HG03196 (cell line): ENCODE results near the gene DUSP7.
A peak's percentile ranks its signal among the peaks of the same experiment; 100 is the strongest.

Source experiments
- ATAC-seq: cut with Tn5 transposase; IDR thresholded peaks from one replicate; pipeline ENCODE4 v1.9.1; 2021; ENCODE audit not compliant: unreplicated experiment

DUSP7 gene

GRCh38 chr3:52010431-52010830, 45.9 kb downstream of the DUSP7 start:
- ATAC-seq = no peak

GRCh38 chr3:52007291-52007690, 49.1 kb downstream of the DUSP7 start:
- ATAC-seq = no peak

- no peak for ATAC-seq
These were observed 49.6 kb downstream of the DUSP7 start for GRCh38 chr3:52006820-52007133.

- no peak for ATAC-seq
These were observed 50.2 kb downstream of the DUSP7 start for GRCh38 chr3:52006017-52006819.

- ATAC-seq = no peak
These were observed 50.8 kb downstream of the DUSP7 start for GRCh38 chr3:52005571-52005986.

- no peak for ATAC-seq
These were observed 51.4 kb downstream of the DUSP7 start for GRCh38 chr3:52004906-52005395.

- no peak for ATAC-seq
These were observed 52.1 kb downstream of the DUSP7 start for GRCh38 chr3:52004163-52004787.

GRCh38 chr3:52002748-52003147, 53.6 kb downstream of the DUSP7 start:
- no peak for ATAC-seq

- ATAC-seq = peak; percentile 68
These were observed 54.9 kb downstream of the DUSP7 start for GRCh38 chr3:52001443-52001974.

- no peak for ATAC-seq
These were observed 56.5 kb downstream of the DUSP7 start for GRCh38 chr3:51999846-52000245.
